NCI-H345 treated with DMSO at 0.1 percent for 48 hours (cell line): ENCODE data around the gene CRYBG1.
"Not testable (repeated sequence)": the region's sequence is repeated elsewhere in the genome, so short reads cannot be mapped to it uniquely, and the experiment has no call there.

ENCODE experiments used
- DNase-seq: peaks from one replicate; lab custom pipeline; 2025; ENCODE audit not compliant: unreplicated experiment; lab: John Stamatoyannopoulos, UW

Gene CRYBG1

GRCh38 chr6:106547601-106548453 lies 187.3 kb downstream of the CRYBG1 start:
- DNase-seq, result no peak

GRCh38 chr6:106548926-106549455 lies 188.5 kb downstream of the CRYBG1 start:
- DNase-seq, result not testable (repeated sequence)

GRCh38 chr6:106549521-106549920 lies 189.0 kb downstream of the CRYBG1 start:
- no peak for DNase-seq

GRCh38 chr6:106551155-106551554 lies 190.6 kb downstream of the CRYBG1 start:
- no peak for DNase-seq

- DNase-seq, result no peak
These were observed 192.9 kb downstream of the CRYBG1 start for GRCh38 chr6:106553440-106553839.

GRCh38 chr6:106555767-106556166 lies 195.2 kb downstream of the CRYBG1 start:
- DNase-seq, result no peak

GRCh38 chr6:106556368-106556960 lies 195.9 kb downstream of the CRYBG1 start:
- DNase-seq, result no peak

GRCh38 chr6:106557837-106558236 lies 197.3 kb downstream of the CRYBG1 start:
- DNase-seq, result no peak

GRCh38 chr6:106558364-106558763 lies 197.8 kb downstream of the CRYBG1 start:
- DNase-seq, result no peak

GRCh38 chr6:106559659-106560058 lies 199.1 kb downstream of the CRYBG1 start:
- not testable (repeated sequence) for DNase-seq

GRCh38 chr6:106560996-106561685 lies 200.6 kb downstream of the CRYBG1 start:
- no peak for DNase-seq

- no peak for DNase-seq
These were observed 201.3 kb downstream of the CRYBG1 start for GRCh38 chr6:106561686-106562405.

GRCh38 chr6:106563614-106564013 lies 203.1 kb downstream of the CRYBG1 start:
- DNase-seq, result no peak

- no peak for DNase-seq
These were observed 204.0 kb downstream of the CRYBG1 start for GRCh38 chr6:106564476-106564875.

- DNase-seq, result no peak
These were observed 208.0 kb downstream of the CRYBG1 start for GRCh38 chr6:106568530-106568929.

- DNase-seq, result no peak
These were observed 208.9 kb downstream of the CRYBG1 start for GRCh38 chr6:106569428-106569827.

GRCh38 chr6:106572436-106572835 lies 211.9 kb downstream of the CRYBG1 start:
- DNase-seq, result no peak

GRCh38 chr6:106572875-106573585 lies 212.5 kb downstream of the CRYBG1 start:
- no peak for DNase-seq

- DNase-seq, result no peak
These were observed 214.4 kb downstream of the CRYBG1 start for GRCh38 chr6:106574741-106575458.

GRCh38 chr6:106579281-106579680 lies 218.8 kb downstream of the CRYBG1 start:
- no peak for DNase-seq
